NB4 (cell line): Measurements from ENCODE around the gene METTL26.

Experiments
- POLR2A ChIP-seq: IDR thresholded peaks from 2 replicates; pipeline ENCODE4 v1.6.1; 2011; ENCODE audit warnings: mild to moderate bottlenecking; ENCODE audit not compliant: insufficient read length; ENCODE audit errors: extremely low read depth
- TF ChIP-seq, protein P1 (sequence below): IDR thresholded peaks from one replicate; pipeline ENCODE4 v1.5.1; 2012; ENCODE audit warnings: low read depth, low read length

DNA sequence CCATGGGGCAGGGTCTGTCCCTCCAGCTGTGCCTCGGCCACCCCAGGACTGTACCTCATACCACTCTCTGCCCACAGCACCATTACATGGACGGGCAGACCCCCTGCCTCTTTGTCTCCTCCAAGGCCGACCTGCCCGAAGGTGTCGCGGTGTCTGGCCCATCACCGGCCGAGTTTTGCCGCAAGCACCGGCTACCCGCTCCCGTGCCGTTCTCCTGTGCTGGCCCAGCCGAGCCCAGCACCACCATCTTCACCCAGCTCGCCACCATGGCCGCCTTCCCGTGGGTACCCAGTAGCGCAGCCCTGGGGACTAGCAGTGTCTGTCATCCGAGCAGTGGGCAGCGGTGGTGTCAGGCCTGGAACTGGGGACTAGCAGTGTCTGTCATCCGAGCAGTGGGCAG lies 36.7 kb upstream of the METTL26 start:
- no peak for TF ChIP-seq POLR2A
- TF ChIP-seq, protein P1, sequence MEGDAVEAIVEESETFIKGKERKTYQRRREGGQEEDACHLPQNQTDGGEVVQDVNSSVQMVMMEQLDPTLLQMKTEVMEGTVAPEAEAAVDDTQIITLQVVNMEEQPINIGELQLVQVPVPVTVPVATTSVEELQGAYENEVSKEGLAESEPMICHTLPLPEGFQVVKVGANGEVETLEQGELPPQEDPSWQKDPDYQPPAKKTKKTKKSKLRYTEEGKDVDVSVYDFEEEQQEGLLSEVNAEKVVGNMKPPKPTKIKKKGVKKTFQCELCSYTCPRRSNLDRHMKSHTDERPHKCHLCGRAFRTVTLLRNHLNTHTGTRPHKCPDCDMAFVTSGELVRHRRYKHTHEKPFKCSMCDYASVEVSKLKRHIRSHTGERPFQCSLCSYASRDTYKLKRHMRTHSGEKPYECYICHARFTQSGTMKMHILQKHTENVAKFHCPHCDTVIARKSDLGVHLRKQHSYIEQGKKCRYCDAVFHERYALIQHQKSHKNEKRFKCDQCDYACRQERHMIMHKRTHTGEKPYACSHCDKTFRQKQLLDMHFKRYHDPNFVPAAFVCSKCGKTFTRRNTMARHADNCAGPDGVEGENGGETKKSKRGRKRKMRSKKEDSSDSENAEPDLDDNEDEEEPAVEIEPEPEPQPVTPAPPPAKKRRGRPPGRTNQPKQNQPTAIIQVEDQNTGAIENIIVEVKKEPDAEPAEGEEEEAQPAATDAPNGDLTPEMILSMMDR, result no peak
